OCI-LY7 (cell line): ENCODE results near the gene STX8.

Source experiments
- EZH2phosphoT487 ChIP-seq: fragments of 200-600 bp; sonication (generic); IDR thresholded peaks from 2 replicates; pipeline ENCODE4 v1.6.1; 2018; ENCODE audit warnings: low read depth, borderline replicate concordance, mild to moderate bottlenecking, mixed run types, antibody characterized with exemption, low read length, moderate library complexity, mixed read lengths
- TF ChIP-seq, protein P1 (sequence below): fragments of 200-600 bp; sonication (generic); conservative IDR thresholded peaks from 2 replicates; pipeline ENCODE4 v1.5.1; 2014; ENCODE audit warnings: mild to moderate bottlenecking, antibody characterized with exemption, low read length, moderate library complexity, mixed read lengths

DNA sequence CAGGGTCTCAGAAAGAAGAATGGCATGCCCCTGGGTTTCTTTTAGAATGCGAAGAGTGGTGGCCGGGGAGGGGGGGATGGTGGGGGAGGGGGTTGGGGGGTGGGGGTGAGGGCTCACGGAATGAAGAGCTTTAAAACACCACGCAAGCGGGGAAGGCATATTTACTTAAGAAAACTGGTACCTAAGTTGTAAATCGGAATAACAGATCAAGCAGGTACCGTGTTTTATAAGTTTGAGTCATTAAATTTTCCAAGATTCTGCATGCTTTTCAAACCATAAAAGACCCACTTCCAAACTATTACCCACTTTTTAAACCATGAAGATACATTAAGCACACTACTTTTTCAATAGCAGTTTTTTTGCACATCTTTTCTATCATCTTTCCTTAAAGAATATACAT, 130.2 kb downstream of the STX8 start:
- TF ChIP-seq, protein P1, sequence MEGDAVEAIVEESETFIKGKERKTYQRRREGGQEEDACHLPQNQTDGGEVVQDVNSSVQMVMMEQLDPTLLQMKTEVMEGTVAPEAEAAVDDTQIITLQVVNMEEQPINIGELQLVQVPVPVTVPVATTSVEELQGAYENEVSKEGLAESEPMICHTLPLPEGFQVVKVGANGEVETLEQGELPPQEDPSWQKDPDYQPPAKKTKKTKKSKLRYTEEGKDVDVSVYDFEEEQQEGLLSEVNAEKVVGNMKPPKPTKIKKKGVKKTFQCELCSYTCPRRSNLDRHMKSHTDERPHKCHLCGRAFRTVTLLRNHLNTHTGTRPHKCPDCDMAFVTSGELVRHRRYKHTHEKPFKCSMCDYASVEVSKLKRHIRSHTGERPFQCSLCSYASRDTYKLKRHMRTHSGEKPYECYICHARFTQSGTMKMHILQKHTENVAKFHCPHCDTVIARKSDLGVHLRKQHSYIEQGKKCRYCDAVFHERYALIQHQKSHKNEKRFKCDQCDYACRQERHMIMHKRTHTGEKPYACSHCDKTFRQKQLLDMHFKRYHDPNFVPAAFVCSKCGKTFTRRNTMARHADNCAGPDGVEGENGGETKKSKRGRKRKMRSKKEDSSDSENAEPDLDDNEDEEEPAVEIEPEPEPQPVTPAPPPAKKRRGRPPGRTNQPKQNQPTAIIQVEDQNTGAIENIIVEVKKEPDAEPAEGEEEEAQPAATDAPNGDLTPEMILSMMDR = no peak
- no peak for TF ChIP-seq EZH2phosphoT487
